Activated CD8-positive, alpha-beta memory T cell treated with anti-CD3 and anti-CD28 coated beads, Interleukin-2, amount 50 U/mL, for 4 hours (primary cell): ENCODE data around the gene PIAS4.
"Not testable (repeated sequence)": the region's sequence is repeated elsewhere in the genome, so short reads cannot be mapped to it uniquely, and the experiment has no call there.

Source experiments
- DNase-seq: peaks from one replicate; pipeline ENCODE4 v3.0.0-alpha.2; 2020

PIAS4 gene

GRCh38 chr19:4007021-4007835 lies at the start of gene PIAS4:
TSS of gene PIAS4 (plus strand) at chr19:4007736. CDS start at chr19:4007761, 25 bp downstream.
- peak; percentile 97 for DNase-seq

GRCh38 chr19:3958836-3959765 lies 48.4 kb upstream of the PIAS4 start:
- DNase-seq: no peak

- DNase-seq: no peak
These were observed 47.8 kb upstream of the PIAS4 start for GRCh38 chr19:3959766-3960131.

- DNase-seq: no peak
These were observed 46.5 kb upstream of the PIAS4 start for GRCh38 chr19:3961007-3961406.

- no peak for DNase-seq
These were observed 43.9 kb upstream of the PIAS4 start for GRCh38 chr19:3963458-3964255.

- no peak for DNase-seq
These were observed 43.0 kb upstream of the PIAS4 start for GRCh38 chr19:3964256-3965194.

GRCh38 chr19:3966051-3967017 lies 41.2 kb upstream of the PIAS4 start:
- DNase-seq: no peak

- not testable (repeated sequence) for DNase-seq
These were observed 39.6 kb upstream of the PIAS4 start for GRCh38 chr19:3967983-3968382.

- DNase-seq: no peak
These were observed 38.7 kb upstream of the PIAS4 start for GRCh38 chr19:3968556-3969434.

- DNase-seq: no peak
These were observed 37.9 kb upstream of the PIAS4 start for GRCh38 chr19:3969435-3970312.

- DNase-seq: no peak
These were observed 37.2 kb upstream of the PIAS4 start for GRCh38 chr19:3970313-3970807.

- peak; percentile 92 for DNase-seq
These were observed 36.5 kb upstream of the PIAS4 start, which contains the start of gene DAPK3 for GRCh38 chr19:3970808-3971598. TSS of gene DAPK3 (minus strand) at chr19:3971099. CDS start at chr19:3969735, 1,364 bp downstream.

- no peak for DNase-seq
These were observed 32.4 kb upstream of the PIAS4 start for GRCh38 chr19:3975144-3975543.

- DNase-seq: no peak
These were observed 31.9 kb upstream of the PIAS4 start for GRCh38 chr19:3975637-3976087.

GRCh38 chr19:3976495-3977241 lies 30.9 kb upstream of the PIAS4 start:
- DNase-seq: no peak
